Type B pancreatic cell (in vitro differentiated cells): Measurements from ENCODE around the gene ROR2. TPM values are rescaled to one million over a fixed set of nuclear protein-coding genes. Genes with fewer than 3 reads are reported as not detected.

Experiments
- DNase-seq: peaks from one replicate; pipeline ENCODE4 v3.0.0; 2021; ENCODE audit warnings: mixed read lengths; ENCODE audit not compliant: unreplicated experiment; ENCODE audit errors: extremely low spot score
- H3K27ac Mint-ChIP-seq: 2 replicates; pipeline ENCODE4 v1.8.0; 2021; ENCODE audit warnings: mild to moderate bottlenecking, mixed read lengths
- H3K27me3 Mint-ChIP-seq: 2 replicates; pipeline ENCODE4 v1.8.0; 2021; ENCODE audit warnings: mixed read lengths
- H3K36me3 Mint-ChIP-seq: 2 replicates; pipeline ENCODE4 v1.8.0; 2021; ENCODE audit warnings: mixed read lengths
- H3K4me1 Mint-ChIP-seq: one replicate; pipeline ENCODE4 v1.8.0; 2021; ENCODE audit warnings: mixed read lengths; ENCODE audit not compliant: unreplicated experiment
- H3K4me3 Mint-ChIP-seq: 2 replicates; pipeline ENCODE4 v1.8.0; 2021; ENCODE audit warnings: mild to moderate bottlenecking, mixed read lengths
- H3K9me3 Mint-ChIP-seq: 2 replicates; pipeline ENCODE4 v1.8.0; 2021; ENCODE audit warnings: mixed read lengths
- total RNA-seq: library from RNA; stranded (reverse); gene quantifications from 2 replicates; pipeline ENCODE4 v1.2.1, GENCODE V29; 2021; ENCODE audit warnings: low replicate concordance
- TF ChIP-seq, protein P1 (sequence below): fragments of 200-600 bp; sonication (generic); conservative IDR thresholded peaks from 2 replicates; pipeline ENCODE4 v1.5.0; 2021; ENCODE audit warnings: antibody characterized with exemption, mild to moderate bottlenecking

The ROR2 gene
- total RNA-seq, 1 donor from 2014 or later: 48.9 TPM

- TF ChIP-seq, protein P1, sequence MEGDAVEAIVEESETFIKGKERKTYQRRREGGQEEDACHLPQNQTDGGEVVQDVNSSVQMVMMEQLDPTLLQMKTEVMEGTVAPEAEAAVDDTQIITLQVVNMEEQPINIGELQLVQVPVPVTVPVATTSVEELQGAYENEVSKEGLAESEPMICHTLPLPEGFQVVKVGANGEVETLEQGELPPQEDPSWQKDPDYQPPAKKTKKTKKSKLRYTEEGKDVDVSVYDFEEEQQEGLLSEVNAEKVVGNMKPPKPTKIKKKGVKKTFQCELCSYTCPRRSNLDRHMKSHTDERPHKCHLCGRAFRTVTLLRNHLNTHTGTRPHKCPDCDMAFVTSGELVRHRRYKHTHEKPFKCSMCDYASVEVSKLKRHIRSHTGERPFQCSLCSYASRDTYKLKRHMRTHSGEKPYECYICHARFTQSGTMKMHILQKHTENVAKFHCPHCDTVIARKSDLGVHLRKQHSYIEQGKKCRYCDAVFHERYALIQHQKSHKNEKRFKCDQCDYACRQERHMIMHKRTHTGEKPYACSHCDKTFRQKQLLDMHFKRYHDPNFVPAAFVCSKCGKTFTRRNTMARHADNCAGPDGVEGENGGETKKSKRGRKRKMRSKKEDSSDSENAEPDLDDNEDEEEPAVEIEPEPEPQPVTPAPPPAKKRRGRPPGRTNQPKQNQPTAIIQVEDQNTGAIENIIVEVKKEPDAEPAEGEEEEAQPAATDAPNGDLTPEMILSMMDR: no peak
- Mint-ChIP-seq H3K27ac (no peak overlapping the region), H3K4me3 (no peak overlapping the region), H3K36me3 (peaks cover 3% of the 10 kb centered on the region), H3K27me3 (no peaks in the 10 kb centered on the region), H3K9me3 (no peaks in the 10 kb centered on the region), H3K4me1 (peaks cover 23% of the 10 kb centered on the region)
- DNase-seq: no peak
These were observed 226.0 kb downstream of the ROR2 start for GRCh38 chr9:91724068-91724440.

GRCh38 chr9:91723420-91724067 lies 226.5 kb downstream of the ROR2 start:
- no peaks in the 10 kb centered on the region for H3K27me3 Mint-ChIP-seq
- H3K4me3 Mint-ChIP-seq: no peak overlapping the region
- no peak for DNase-seq
- TF ChIP-seq, protein P1: no peak
- H3K9me3 Mint-ChIP-seq: no peaks in the 10 kb centered on the region
- peaks cover 18% of the 10 kb centered on the region for H3K4me1 Mint-ChIP-seq
- peaks cover 3% of the 10 kb centered on the region for H3K36me3 Mint-ChIP-seq
- H3K27ac Mint-ChIP-seq: no peak overlapping the region

DNA sequence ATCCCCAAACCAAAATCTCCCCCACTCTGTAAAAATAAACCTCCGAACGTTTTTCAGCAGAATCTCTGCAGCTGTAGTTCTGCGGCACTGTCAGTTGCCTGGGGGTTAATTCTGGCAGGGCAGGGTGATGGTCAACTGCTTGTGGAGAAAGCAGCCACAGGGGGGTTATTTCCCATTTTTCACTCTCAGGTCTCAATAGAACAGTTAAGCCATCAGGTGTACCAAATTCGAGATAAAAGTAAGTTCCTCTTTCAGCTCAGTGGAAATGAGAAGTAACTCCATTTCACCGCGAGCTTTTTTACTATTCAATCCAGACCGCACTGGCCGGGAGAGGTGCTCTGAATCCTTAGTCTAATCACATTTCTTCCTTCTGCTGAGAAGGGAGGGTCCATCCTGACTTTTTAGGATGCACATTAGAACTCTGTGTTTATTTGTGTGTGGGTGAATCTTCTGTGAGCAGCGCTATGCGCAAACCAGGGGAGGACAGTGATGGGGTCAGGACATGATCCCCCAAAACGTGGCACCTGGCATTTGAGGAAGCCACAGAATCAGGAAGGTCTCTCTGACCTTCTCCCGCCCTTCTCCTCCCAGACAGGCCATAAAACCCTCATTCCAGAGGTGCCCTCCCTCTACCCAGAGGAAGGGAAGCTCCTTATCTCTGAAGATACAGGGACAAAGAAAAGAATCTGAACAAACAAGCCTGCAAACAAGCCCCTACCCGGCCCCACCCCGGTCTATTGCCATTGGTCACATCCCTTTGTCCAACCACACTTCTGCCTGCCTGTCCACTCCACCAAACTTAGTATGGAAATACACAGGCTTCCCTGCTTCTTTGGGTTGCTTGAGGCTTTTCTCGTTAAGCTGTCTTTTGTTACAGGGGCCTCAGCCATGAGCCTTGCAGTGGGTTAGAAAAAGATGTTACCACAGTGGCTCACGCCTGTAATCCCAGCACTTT lies 229.0 kb downstream of the ROR2 start:
- DNase-seq: no peak
- peaks cover 7% of the 10 kb centered on the region for H3K9me3 Mint-ChIP-seq
- H3K27me3 Mint-ChIP-seq: no peaks in the 10 kb centered on the region
- TF ChIP-seq, protein P1: no peak
- peaks cover 8% of the 10 kb centered on the region for H3K4me1 Mint-ChIP-seq
- H3K36me3 Mint-ChIP-seq: peaks cover 3% of the 10 kb centered on the region
- H3K27ac Mint-ChIP-seq: no peak overlapping the region
- no peak overlapping the region for H3K4me3 Mint-ChIP-seq

GRCh38 chr9:91720313-91720712 lies 229.7 kb downstream of the ROR2 start:
- no peak for DNase-seq
- Mint-ChIP-seq H3K27me3 (no peaks in the 10 kb centered on the region), H3K36me3 (peaks cover 3% of the 10 kb centered on the region), H3K9me3 (peaks cover 7% of the 10 kb centered on the region), H3K27ac (no peak overlapping the region), H3K4me1 (peaks cover 8% of the 10 kb centered on the region), H3K4me3 (no peak overlapping the region)
- TF ChIP-seq, protein P1: no peak

- H3K9me3 Mint-ChIP-seq: peaks cover 7% of the 10 kb centered on the region
- H3K4me3 Mint-ChIP-seq: no peak overlapping the region
- H3K27ac Mint-ChIP-seq: no peak overlapping the region
- H3K4me1 Mint-ChIP-seq: peaks cover 8% of the 10 kb centered on the region
- no peak for DNase-seq
- peaks cover 3% of the 10 kb centered on the region for H3K36me3 Mint-ChIP-seq
- H3K27me3 Mint-ChIP-seq: no peaks in the 10 kb centered on the region
- TF ChIP-seq, protein P1: no peak
These were observed 232.0 kb downstream of the ROR2 start for GRCh38 chr9:91718071-91718470.
